ACC112 (cell line): ENCODE results near the gene LRRK2.
"Not testable (repeated sequence)": the region's sequence is repeated elsewhere in the genome, so short reads cannot be mapped to it uniquely, and the experiment has no call there.

Source experiments
- H2AFZ ChIP-seq: fragments of 200-600 bp; sonication (generic); one replicate; pipeline ENCODE4 v1.6.0; 2017; ENCODE audit warnings: antibody characterized with exemption, low read length; ENCODE audit not compliant: unreplicated experiment
- H3K27ac ChIP-seq: fragments of 200-600 bp; sonication (generic); 2 replicates; pipeline ENCODE4 v1.5.1; 2014; ENCODE audit warnings: low read depth, mild to moderate bottlenecking, antibody characterized with exemption, low read length, moderate library complexity
- H3K27me3 ChIP-seq: fragments of 200-600 bp; sonication (generic); 2 replicates; pipeline ENCODE4 v1.6.1; 2014; ENCODE audit warnings: mild to moderate bottlenecking, antibody characterized with exemption, low read length, moderate library complexity, mixed read lengths; ENCODE audit not compliant: insufficient read depth
- H3K36me3 ChIP-seq: fragments of 200-600 bp; sonication (generic); 2 replicates; pipeline ENCODE4 v1.6.1; 2016; ENCODE audit warnings: mild to moderate bottlenecking, antibody characterized with exemption, low read length, moderate library complexity, mixed read lengths; ENCODE audit not compliant: insufficient read depth
- H3K4me1 ChIP-seq: fragments of 200-600 bp; sonication (generic); one replicate; pipeline ENCODE4 v1.6.1; 2016; ENCODE audit warnings: low read length, mixed read lengths; ENCODE audit not compliant: insufficient read depth, unreplicated experiment, control insufficient read depth
- H3K4me3 ChIP-seq: fragments of 200-600 bp; sonication (generic); 2 replicates; pipeline ENCODE4 v1.5.1; 2014; ENCODE audit warnings: mild to moderate bottlenecking, low read depth, low read length
- H3K79me2 ChIP-seq: fragments of 200-600 bp; sonication (generic); one replicate; pipeline ENCODE4 v1.6.0; 2016; ENCODE audit warnings: low read length; ENCODE audit not compliant: control insufficient read depth, unreplicated experiment, insufficient read depth

The LRRK2 gene

GRCh38 chr12:40194846-40195245, 30.0 kb upstream of the LRRK2 start:
- H2AFZ ChIP-seq, result no peak overlapping the region
- no peak overlapping the region for H3K4me3 ChIP-seq
- H3K27me3 ChIP-seq, result no peaks in the 10 kb centered on the region
- no peaks in the 10 kb centered on the region for H3K4me1 ChIP-seq
- H3K79me2 ChIP-seq, result no peaks in the 10 kb centered on the region
- H3K27ac ChIP-seq, result no peak overlapping the region
- no peaks in the 10 kb centered on the region for H3K36me3 ChIP-seq

- Histone ChIP-seq H2AFZ (no peak overlapping the region), H3K27ac (no peak overlapping the region), H3K4me1 (no peaks in the 10 kb centered on the region), H3K36me3 (no peaks in the 10 kb centered on the region), H3K27me3 (no peaks in the 10 kb centered on the region), H3K4me3 (no peak overlapping the region), H3K79me2 (no peaks in the 10 kb centered on the region)
These were observed 27.2 kb upstream of the LRRK2 start for GRCh38 chr12:40197590-40197989.

- H3K4me3 ChIP-seq, result no peak overlapping the region
- no peaks in the 10 kb centered on the region for H3K4me1 ChIP-seq
- no peak overlapping the region for H2AFZ ChIP-seq
- no peaks in the 10 kb centered on the region for H3K27me3 ChIP-seq
- no peaks in the 10 kb centered on the region for H3K79me2 ChIP-seq
- H3K36me3 ChIP-seq, result no peaks in the 10 kb centered on the region
- H3K27ac ChIP-seq, result no peak overlapping the region
These were observed 26.2 kb upstream of the LRRK2 start for GRCh38 chr12:40198601-40199000.

GRCh38 chr12:40202095-40203059, 22.4 kb upstream of the LRRK2 start:
- H3K36me3 ChIP-seq, result no peaks in the 10 kb centered on the region
- H3K4me1 ChIP-seq, result no peaks in the 10 kb centered on the region
- no peaks in the 10 kb centered on the region for H3K27me3 ChIP-seq
- H3K27ac ChIP-seq, result no peak overlapping the region
- no peaks in the 10 kb centered on the region for H3K79me2 ChIP-seq
- no peak overlapping the region for H3K4me3 ChIP-seq
- no peak overlapping the region for H2AFZ ChIP-seq

GRCh38 chr12:40203060-40203430, 21.8 kb upstream of the LRRK2 start:
- no peak overlapping the region for H2AFZ ChIP-seq
- H3K27me3 ChIP-seq, result no peaks in the 10 kb centered on the region
- no peaks in the 10 kb centered on the region for H3K4me1 ChIP-seq
- H3K27ac ChIP-seq, result no peak overlapping the region
- H3K36me3 ChIP-seq, result no peaks in the 10 kb centered on the region
- H3K4me3 ChIP-seq, result no peak overlapping the region
- H3K79me2 ChIP-seq, result no peaks in the 10 kb centered on the region

GRCh38 chr12:40204337-40204736, 20.5 kb upstream of the LRRK2 start:
- no peak overlapping the region for H3K27ac ChIP-seq
- H3K79me2 ChIP-seq, result no peaks in the 10 kb centered on the region
- no peaks in the 10 kb centered on the region for H3K4me1 ChIP-seq
- no peaks in the 10 kb centered on the region for H3K27me3 ChIP-seq
- no peak overlapping the region for H3K4me3 ChIP-seq
- H2AFZ ChIP-seq, result no peak overlapping the region
- no peaks in the 10 kb centered on the region for H3K36me3 ChIP-seq

- no peaks in the 10 kb centered on the region for H3K79me2 ChIP-seq
- H3K27me3 ChIP-seq, result no peaks in the 10 kb centered on the region
- no peak overlapping the region for H3K27ac ChIP-seq
- H3K36me3 ChIP-seq, result no peaks in the 10 kb centered on the region
- H3K4me1 ChIP-seq, result no peaks in the 10 kb centered on the region
- no peak overlapping the region for H2AFZ ChIP-seq
- no peak overlapping the region for H3K4me3 ChIP-seq
These were observed 17.2 kb upstream of the LRRK2 start for GRCh38 chr12:40207551-40207950.

GRCh38 chr12:40208707-40209446, 15.9 kb upstream of the LRRK2 start:
- H2AFZ ChIP-seq, result no peak overlapping the region
- no peaks in the 10 kb centered on the region for H3K27me3 ChIP-seq
- H3K36me3 ChIP-seq, result no peaks in the 10 kb centered on the region
- no peaks in the 10 kb centered on the region for H3K79me2 ChIP-seq
- no peak overlapping the region for H3K27ac ChIP-seq
- H3K4me3 ChIP-seq, result no peak overlapping the region
- no peaks in the 10 kb centered on the region for H3K4me1 ChIP-seq

- no peak overlapping the region for H3K27ac ChIP-seq
- H3K27me3 ChIP-seq, result no peaks in the 10 kb centered on the region
- no peaks in the 10 kb centered on the region for H3K36me3 ChIP-seq
- H3K4me1 ChIP-seq, result no peaks in the 10 kb centered on the region
- H3K79me2 ChIP-seq, result no peaks in the 10 kb centered on the region
- no peak overlapping the region for H3K4me3 ChIP-seq
- no peak overlapping the region for H2AFZ ChIP-seq
These were observed 14.9 kb upstream of the LRRK2 start for GRCh38 chr12:40209886-40210285.

- H3K4me3 ChIP-seq, H3K4me1 ChIP-seq, H3K36me3 ChIP-seq, H2AFZ ChIP-seq, H3K27ac ChIP-seq, H3K79me2 ChIP-seq, H3K27me3 ChIP-seq: not testable (repeated sequence)
These were observed 13.6 kb upstream of the LRRK2 start for GRCh38 chr12:40211186-40211585.

- no peak overlapping the region for H3K4me3 ChIP-seq
- peaks cover 18% of the 10 kb centered on the region for H3K4me1 ChIP-seq
- no peaks in the 10 kb centered on the region for H3K27me3 ChIP-seq
- no peaks in the 10 kb centered on the region for H3K36me3 ChIP-seq
- H2AFZ ChIP-seq, result no peak overlapping the region
- H3K79me2 ChIP-seq, result no peaks in the 10 kb centered on the region
- no peak overlapping the region for H3K27ac ChIP-seq
These were observed 12.2 kb upstream of the LRRK2 start for GRCh38 chr12:40212566-40212965.
